ENCODE measurements around the gene RHPN2.
"Not testable (repeated sequence)": the region's sequence is repeated elsewhere in the genome, so short reads cannot be mapped to it uniquely, and the experiment has no call there.

RHPN2 gene

DNA sequence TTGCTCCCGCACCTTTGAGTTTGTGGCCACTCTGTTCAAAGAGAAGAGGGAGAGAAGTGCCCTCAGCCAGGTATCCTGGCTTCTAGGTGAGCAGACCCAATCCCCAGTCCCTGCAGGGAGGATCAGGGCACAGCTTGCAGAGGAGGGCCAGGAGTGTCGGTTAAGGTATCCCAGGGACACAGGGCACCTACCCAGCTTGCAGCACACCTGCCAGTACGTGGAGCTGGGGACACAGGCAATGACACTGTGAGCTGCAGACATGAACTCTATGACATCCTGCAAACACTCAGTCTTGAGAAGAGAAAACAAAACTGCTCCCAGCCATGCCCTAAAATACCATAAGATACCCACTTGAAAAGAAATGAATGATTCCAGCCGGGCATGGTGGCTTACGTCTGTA, 38.1 kb downstream of the RHPN2 start:
- not testable (repeated sequence) for DNase-seq (ENCODE audit: low read depth)

DNA sequence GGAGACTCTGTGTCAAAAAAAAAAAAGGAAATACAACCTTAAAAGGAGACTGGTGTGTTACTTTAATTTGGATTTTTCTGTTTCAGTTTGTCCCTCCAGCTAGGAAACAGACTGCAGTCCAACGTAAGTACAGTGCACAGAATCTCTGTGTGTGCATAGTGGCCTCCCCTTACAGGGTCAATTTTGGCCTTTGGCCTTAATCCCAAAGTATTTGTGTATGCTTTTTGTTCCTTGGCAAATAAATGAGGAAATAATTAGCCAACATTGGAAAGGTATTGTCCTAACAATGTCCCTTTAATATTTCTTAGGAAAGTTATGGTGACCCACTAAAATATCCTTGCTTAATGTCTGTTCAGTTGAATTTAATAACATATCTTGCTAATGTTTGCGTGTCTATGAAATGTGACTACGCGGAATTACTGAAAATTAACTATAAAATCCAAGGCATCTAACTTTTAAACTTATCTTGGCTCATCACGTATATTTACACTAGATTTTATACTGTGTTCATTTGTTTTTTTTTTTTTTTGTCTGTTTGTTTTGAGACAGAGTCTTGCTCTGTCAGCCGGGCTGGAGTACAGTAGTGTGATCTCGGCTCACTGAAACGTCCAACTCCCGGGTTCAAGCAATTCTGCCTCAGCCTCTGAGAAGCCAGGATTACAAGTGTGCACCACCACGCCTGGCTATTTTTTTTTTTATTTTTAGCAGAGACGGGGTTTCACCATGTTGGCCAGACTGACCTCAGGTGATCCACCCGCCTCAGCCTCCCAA, 39.0 kb downstream of the RHPN2 start:
- DNase-seq (ENCODE audit: low read depth): not testable (repeated sequence)

GRCh38 chr19:33024398-33024797, 40.3 kb downstream of the RHPN2 start:
- no peak for DNase-seq (ENCODE audit: low read depth)

- DNase-seq (ENCODE audit: low read depth): no peak
These were observed 42.1 kb downstream of the RHPN2 start for GRCh38 chr19:33022472-33023116.

DNA sequence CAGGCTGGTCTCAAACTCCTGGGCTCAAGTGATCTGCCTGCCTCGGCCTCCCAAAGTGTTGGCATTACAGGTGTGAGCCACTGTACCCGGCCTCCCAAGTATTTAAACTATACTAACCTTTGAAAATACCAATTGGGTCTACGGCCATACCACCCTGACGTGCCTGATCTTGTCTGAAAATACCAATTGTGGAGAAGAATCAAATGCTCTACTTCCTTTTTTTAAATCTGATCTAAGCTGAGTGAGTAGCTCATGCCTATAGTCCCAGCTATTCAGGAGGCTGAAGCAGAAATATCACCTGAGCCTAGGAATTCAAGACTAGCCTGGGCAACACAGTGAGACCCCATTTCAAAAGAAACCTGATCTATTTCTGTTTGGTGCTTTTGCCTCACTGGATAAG, 53.8 kb downstream of the RHPN2 start:
- DNase-seq (ENCODE audit: low read depth): not testable (repeated sequence)

GRCh38 chr19:33008738-33009137, 56.0 kb downstream of the RHPN2 start:
- DNase-seq (ENCODE audit: low read depth): no peak

- DNase-seq (ENCODE audit: low read depth): no peak
These were observed 59.2 kb downstream of the RHPN2 start for GRCh38 chr19:33005440-33005839.

GRCh38 chr19:33003424-33004024, 61.2 kb downstream of the RHPN2 start:
- not testable (repeated sequence) for DNase-seq (ENCODE audit: low read depth)

- DNase-seq (ENCODE audit: low read depth): not testable (repeated sequence)
These were observed 62.4 kb downstream of the RHPN2 start for GRCh38 chr19:33002126-33002865.

- DNase-seq (ENCODE audit: low read depth): no peak
These were observed 63.8 kb downstream of the RHPN2 start for GRCh38 chr19:33000910-33001309.

DNA sequence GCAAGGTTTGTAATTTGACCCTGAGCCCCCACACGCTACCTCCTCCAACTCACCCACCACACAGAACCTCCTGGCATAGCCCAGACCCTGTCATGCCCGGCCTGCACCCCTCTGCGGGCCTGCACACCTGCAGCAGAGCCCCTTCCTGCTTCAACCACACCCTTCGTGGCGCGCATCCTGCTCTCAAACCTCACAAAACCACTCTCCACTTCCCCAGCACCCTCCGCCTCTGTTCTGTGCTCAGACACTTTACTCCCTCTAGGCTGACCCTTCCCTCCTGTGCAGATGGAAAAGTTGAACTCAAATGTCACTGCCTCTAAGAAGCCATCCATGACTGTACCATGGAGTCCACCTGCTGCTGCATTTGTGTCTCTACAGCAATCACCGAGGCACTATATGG, 64.2 kb downstream of the RHPN2 start:
- DNase-seq (ENCODE audit: low read depth): no peak

GRCh38 chr19:32998722-32999121, 66.0 kb downstream of the RHPN2 start:
- no peak for DNase-seq (ENCODE audit: low read depth)

DNA sequence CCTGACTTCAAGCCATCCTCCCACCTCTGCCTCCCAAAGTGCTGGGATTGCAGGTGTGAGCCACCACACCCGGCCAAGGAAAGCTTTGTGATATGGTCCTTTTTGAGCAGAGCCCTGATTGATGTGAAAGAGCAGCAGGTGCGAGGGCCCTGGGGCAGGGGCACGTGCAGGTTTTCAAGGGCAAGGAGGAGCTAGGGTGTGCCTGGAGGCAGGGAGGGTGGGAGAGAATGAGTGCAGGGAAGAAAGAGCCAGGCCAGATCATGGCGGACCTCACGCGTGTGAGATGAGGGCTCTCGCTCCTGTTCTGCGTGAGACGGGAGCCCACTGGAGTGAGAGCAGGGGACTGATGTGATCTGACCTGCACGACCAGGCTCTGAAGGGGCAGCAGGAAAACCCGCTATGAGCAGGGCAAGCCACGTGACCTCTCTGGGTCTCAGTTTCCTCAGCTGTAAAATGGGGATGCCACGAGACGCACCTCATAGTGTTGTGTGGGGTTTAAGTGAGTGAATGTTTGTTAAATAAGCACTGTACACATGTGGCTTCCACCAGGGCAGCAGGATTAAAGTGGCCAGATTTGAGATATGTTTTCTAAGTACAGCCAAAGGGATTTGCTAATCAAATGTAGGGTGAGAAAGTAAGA, 66.9 kb downstream of the RHPN2 start:
- DNase-seq (ENCODE audit: low read depth): no peak

- not testable (repeated sequence) for DNase-seq (ENCODE audit: low read depth)
These were observed 67.6 kb downstream of the RHPN2 start for GRCh38 chr19:32997061-32997464.

DNA sequence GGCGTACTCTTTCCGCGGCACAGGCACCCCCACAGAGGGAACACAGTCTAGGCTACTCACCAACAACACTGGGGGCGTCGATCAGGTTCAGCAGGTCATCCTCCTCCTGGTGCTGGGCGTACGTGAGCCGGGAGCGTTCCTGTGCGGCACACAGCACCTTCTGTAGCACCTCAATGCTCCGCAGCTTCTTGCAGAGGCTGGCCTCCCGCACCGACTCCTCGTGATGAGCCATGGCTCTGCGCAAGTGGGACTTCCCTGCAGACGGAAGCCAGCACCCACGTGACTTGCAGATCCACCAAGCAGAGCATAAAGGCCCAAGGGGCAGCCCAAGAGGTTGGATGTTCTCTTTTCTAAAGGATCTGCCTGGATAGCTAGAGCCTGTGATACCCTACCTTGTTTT, 68.7 kb downstream of the RHPN2 start:
- DNase-seq (ENCODE audit: low read depth): not testable (repeated sequence)

DNA sequence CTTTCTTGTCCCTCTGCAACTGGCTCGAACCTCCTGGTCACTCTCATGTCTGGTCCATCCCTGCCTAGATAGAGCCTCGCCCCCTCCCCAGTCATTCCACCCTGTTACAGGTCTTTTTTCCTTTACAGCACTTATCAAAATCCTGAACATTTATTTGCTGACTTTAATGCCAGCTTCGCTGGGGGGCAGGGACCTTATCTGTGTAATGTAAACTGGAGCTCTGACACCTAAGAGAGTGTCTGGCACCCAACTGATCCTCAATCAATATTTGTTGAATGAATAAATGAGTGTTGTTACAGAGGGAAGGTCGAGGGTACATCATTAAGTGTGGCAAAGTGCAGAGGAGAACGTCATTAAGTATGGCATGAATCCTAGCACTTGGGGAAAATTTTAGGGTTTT, 76.0 kb downstream of the RHPN2 start:
- no peak for DNase-seq (ENCODE audit: low read depth)

DNA sequence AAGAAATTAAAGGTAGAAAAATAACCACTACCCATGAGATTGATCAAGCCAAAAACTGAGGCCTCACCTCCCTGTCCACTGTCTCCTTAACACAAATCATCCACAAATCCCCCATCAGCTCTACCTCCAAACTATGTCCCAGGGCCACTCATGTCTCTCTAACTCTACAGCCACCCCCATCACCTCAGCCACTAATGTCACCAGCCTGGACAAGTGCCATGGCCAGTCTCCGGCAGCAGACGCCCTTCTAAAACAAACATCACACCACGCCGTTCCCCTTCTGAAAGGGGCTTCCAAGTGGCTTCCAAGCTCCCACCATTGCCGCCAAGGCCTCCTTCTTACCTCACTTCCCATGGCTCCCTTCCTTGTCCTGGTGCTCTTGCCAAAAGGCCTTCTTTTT, 76.4 kb downstream of the RHPN2 start:
- not testable (repeated sequence) for DNase-seq (ENCODE audit: low read depth)

DNA sequence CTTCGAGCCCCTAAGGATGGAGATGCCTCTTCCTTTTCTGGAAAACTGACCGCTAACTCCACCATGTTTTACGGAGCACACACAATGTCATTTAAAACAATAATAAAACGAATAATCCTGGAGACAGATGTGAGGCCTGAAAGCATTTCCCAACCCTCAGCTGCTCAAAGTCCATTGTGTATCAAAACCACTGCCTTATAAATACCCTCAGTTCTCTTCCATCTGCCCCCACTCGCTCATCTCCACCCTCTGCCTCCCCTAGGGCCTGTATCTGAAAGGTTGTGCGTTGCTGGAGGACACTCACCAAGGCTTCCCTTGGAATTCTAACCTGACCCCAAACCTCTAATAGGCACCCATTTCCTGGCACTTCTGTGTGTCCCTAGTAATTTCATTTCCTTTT, 82.2 kb downstream of the RHPN2 start:
- not testable (repeated sequence) for DNase-seq (ENCODE audit: low read depth)

GRCh38 chr19:32979807-32980206, 84.9 kb downstream of the RHPN2 start:
- DNase-seq (ENCODE audit: low read depth): not testable (repeated sequence)

- DNase-seq (ENCODE audit: low read depth): not testable (repeated sequence)
These were observed 86.9 kb downstream of the RHPN2 start for GRCh38 chr19:32977813-32978212.

DNA sequence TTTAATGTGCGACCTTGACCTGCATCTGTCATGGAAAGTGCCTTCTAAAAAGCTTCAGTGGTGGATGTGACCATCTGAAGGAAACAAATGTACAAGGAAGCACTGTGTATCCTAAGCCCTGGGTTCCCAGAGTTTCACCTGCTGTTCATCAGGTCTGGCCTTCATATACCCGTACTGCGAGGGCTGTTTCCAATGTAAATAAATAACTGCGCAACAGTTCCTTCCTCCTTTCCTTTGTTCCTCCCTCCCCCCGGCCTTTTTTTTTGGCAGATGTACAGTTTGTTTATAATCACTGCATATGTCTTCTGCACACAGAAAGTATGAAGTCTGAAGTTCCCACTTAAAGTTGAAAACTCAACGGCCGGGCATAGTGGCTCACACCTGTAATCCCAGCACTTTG, 87.4 kb downstream of the RHPN2 start:
- DNase-seq (ENCODE audit: low read depth): no peak

GRCh38 chr19:32976223-32976805, 88.4 kb downstream of the RHPN2 start:
- no peak for DNase-seq (ENCODE audit: low read depth)
